GM23338 (cell line): ENCODE data around the gene UBAC1. TPM values are rescaled to one million over a fixed set of nuclear protein-coding genes. Genes with fewer than 3 reads are reported as not detected.
A peak's percentile ranks its signal among the peaks of the same experiment; 100 is the strongest.

ENCODE experiments used
- ATAC-seq: fragments of 200-7000 bp; cut with Tn5 transposase; 3 replicates; pipeline ENCODE4 v1.9.1; 2020
- DNase-seq: peaks from one replicate; pipeline ENCODE4 v3.0.0-alpha.2; 2015; ENCODE audit warnings: low spot score
- H2AFZ ChIP-seq: fragments of 200-600 bp; sonication (generic); 2 replicates; pipeline ENCODE4 v1.8.0; 2016; ENCODE audit warnings: antibody characterized with exemption, mild to moderate bottlenecking, moderate library complexity
- H3F3A ChIP-seq: fragments of 200-600 bp; sonication (generic); replicated peaks from 2 replicates; pipeline ENCODE4 v1.8.0; 2017; ENCODE audit warnings: antibody characterized with exemption, mixed run types, low read depth
- H3K27ac ChIP-seq: fragments of 200-600 bp; sonication (generic); 2 replicates; pipeline ENCODE4 v1.6.1; 2016; ENCODE audit warnings: low read depth
- H3K27me3 ChIP-seq: fragments of 200-600 bp; sonication (generic); 2 replicates; pipeline ENCODE4 v1.8.0; 2016; ENCODE audit warnings: mild to moderate bottlenecking, mixed run types, moderate library complexity; ENCODE audit not compliant: insufficient read depth
- H3K36me3 ChIP-seq: fragments of 200-600 bp; sonication (generic); 2 replicates; pipeline ENCODE4 v1.8.0; 2016; ENCODE audit warnings: mild to moderate bottlenecking; ENCODE audit not compliant: insufficient read depth
- H3K4me1 ChIP-seq: fragments of 200-600 bp; sonication (generic); 2 replicates; pipeline ENCODE4 v1.8.0; 2016; ENCODE audit warnings: mild to moderate bottlenecking, moderate library complexity; ENCODE audit not compliant: insufficient read depth
- H3K4me2 ChIP-seq: fragments of 200-600 bp; sonication (generic); 2 replicates; pipeline ENCODE4 v1.7.1; 2017; ENCODE audit warnings: mixed run types
- H3K4me3 ChIP-seq: fragments of 200-600 bp; sonication (generic); 2 replicates; pipeline ENCODE4 v1.6.1; 2016; ENCODE audit warnings: mixed run types
- H3K79me2 ChIP-seq: fragments of 200-600 bp; sonication (generic); replicated peaks from 2 replicates; pipeline ENCODE4 v1.8.0; 2017; ENCODE audit warnings: mild to moderate bottlenecking; ENCODE audit not compliant: insufficient read depth
- H3K9me2 ChIP-seq: fragments of 200-600 bp; sonication (generic); 2 replicates; pipeline ENCODE4 v1.8.0; 2017; ENCODE audit not compliant: insufficient read depth
- H4K20me1 ChIP-seq: fragments of 200-600 bp; sonication (generic); replicated peaks from 2 replicates; pipeline ENCODE4 v1.8.0; 2017; ENCODE audit warnings: mild to moderate bottlenecking; ENCODE audit not compliant: insufficient read depth
- H3K27ac Mint-ChIP-seq: 2 replicates; pipeline ENCODE4 v1.8.0; 2020; ENCODE audit warnings: inconsistent platforms, mild to moderate bottlenecking, moderate library complexity, mixed read lengths
- H3K27me3 Mint-ChIP-seq: 3 replicates; pipeline ENCODE4 v1.8.0; 2022; ENCODE audit warnings: low read depth, mild to moderate bottlenecking, moderate library complexity, mixed read lengths, inconsistent platforms; ENCODE audit not compliant: insufficient read depth, poor library complexity
- H3K36me3 Mint-ChIP-seq: 3 replicates; pipeline ENCODE4 v1.8.0; 2021; ENCODE audit warnings: low read depth, mild to moderate bottlenecking, inconsistent platforms, moderate library complexity, mixed read lengths
- H3K4me1 Mint-ChIP-seq: 3 replicates; pipeline ENCODE4 v1.8.0; 2020; ENCODE audit warnings: mild to moderate bottlenecking, inconsistent platforms, mixed read lengths
- H3K4me3 Mint-ChIP-seq: 3 replicates; pipeline ENCODE4 v1.8.0; 2021; ENCODE audit warnings: moderate library complexity, mild to moderate bottlenecking, inconsistent platforms, mixed read lengths
- H3K9me3 Mint-ChIP-seq: 3 replicates; pipeline ENCODE4 v1.8.0; 2020; ENCODE audit warnings: moderate library complexity, mild to moderate bottlenecking, inconsistent platforms, mixed read lengths
- CREB1 ChIP-seq: fragments of 250-450 bp; sonication (Bioruptor Pico); IDR thresholded peaks from 2 replicates; pipeline ENCODE4 v1.5.0; 2020; ENCODE audit warnings: low read depth, mild to moderate bottlenecking, moderate library complexity
- CTCF ChIP-seq, 2 experiments: fragments of 200-600 bp in 1 of 2; sonication (generic) in 1 of 2; conservative IDR thresholded peaks; 2 replicates each; pipeline versions ENCODE4 v1.5.1 to v1.6.1; 2016 to 2017; ENCODE audit warnings: antibody characterized with exemption in 2 of 2, low read depth in 2 of 2, mild to moderate bottlenecking in 2 of 2, moderate library complexity in 1 of 2
- EZH2phosphoT487 ChIP-seq: fragments of 200-600 bp; sonication (generic); IDR thresholded peaks from one replicate; pipeline ENCODE4 v1.8.1; 2018; ENCODE audit warnings: antibody characterized with exemption; ENCODE audit not compliant: unreplicated experiment
- NANOG ChIP-seq: IDR thresholded peaks from 2 replicates; pipeline ENCODE4 v1.6.1; 2016; ENCODE audit warnings: antibody characterized with exemption, borderline replicate concordance
- REST ChIP-seq: IDR thresholded peaks from one replicate; pipeline ENCODE4 v1.6.1; 2018; ENCODE audit warnings: antibody characterized with exemption; ENCODE audit not compliant: unreplicated experiment
- STAT1 ChIP-seq: IDR thresholded peaks from one replicate; pipeline ENCODE4 v1.6.1; 2016; ENCODE audit warnings: antibody characterized with exemption; ENCODE audit not compliant: unreplicated experiment
- ZNF331 ChIP-seq: fragments of 250-450 bp; sonication (Bioruptor Pico); IDR thresholded peaks from 2 replicates; pipeline ENCODE4 v1.5.0; 2020; ENCODE audit warnings: low read depth, mild to moderate bottlenecking, moderate library complexity
- ZNF462 ChIP-seq: fragments of 250-450 bp; sonication (Bioruptor Pico); IDR thresholded peaks from 2 replicates; pipeline ENCODE4 v1.5.0; 2020; ENCODE audit warnings: mild to moderate bottlenecking, moderate library complexity
- polyA plus RNA-seq: library from polyadenylated mRNA; unstranded; fragments of >200 nt; fragmentation: Nextera tagmentation; extraction: Ambion mirVana; gene quantifications from 2 replicates; pipeline ENCODE4 v1.2.1, GENCODE V29; 2016
- total RNA-seq: library from RNA; depleted of rRNA; stranded (reverse); fragments of >200 nt; shearing (Covaris generic); gene quantifications from 2 replicates; pipeline ENCODE4 v1.2.3, GENCODE V29; 2014

Gene UBAC1
- total and polyA plus RNA-seq, 2 experiments from 2014 or later = 63.2 to 86.6 TPM

- Histone ChIP-seq H3K36me3 (no peaks in the 10 kb centered on the region), H3K27ac (peak overlapping the region; percentile 83), H3K79me2 (peaks cover 100% of the 10 kb centered on the region), H3K4me1 (peaks cover 29% of the 10 kb centered on the region), H3K9me2 (no peaks in the 10 kb centered on the region), H2AFZ (no peak overlapping the region), H3K27me3 (no peaks in the 10 kb centered on the region), H3K4me2 (peak overlapping the region; percentile 62; the same call in 1 of the 2 replicates), H3K4me3 (no peak overlapping the region), H3F3A (peaks cover 7% of the 10 kb centered on the region), H4K20me1 (peaks cover 85% of the 10 kb centered on the region)
- Mint-ChIP-seq H3K36me3 (no peaks in the 10 kb centered on the region; the same call in 2 of the 3 replicates), H3K9me3 (no peaks in the 10 kb centered on the region), H3K27ac (peak overlapping the region; percentile 77), H3K4me1 (peaks cover 82% of the 10 kb centered on the region), H3K27me3 (peaks cover 12% of the 10 kb centered on the region), H3K4me3 (no peak overlapping the region)
- no peak for ATAC-seq
- no peak for DNase-seq
- TF ChIP-seq EZH2phosphoT487 (no peak), REST (no peak), ZNF331 (CRISPR knock-in tag) (no peak), CREB1 (CRISPR knock-in tag) (no peak), CTCF (conservative IDR thresholded peaks at IDR 0.05; ENCODE audit: low read depth in 2 of 2) (no peak), NANOG (no peak), ZNF462 (CRISPR knock-in tag) (no peak), STAT1 (no peak)
Observed at GRCh38 chr9:135888126-135888765, 72.9 kb downstream of the UBAC1 start.
